ENCODE measurements around the gene TKTL1. TPM values are rescaled to one million over a fixed set of nuclear protein-coding genes. Genes with fewer than 3 reads are reported as not detected.

The TKTL1 gene
- total RNA-seq, 1 donor from 2014 or later: not detected

DNA sequence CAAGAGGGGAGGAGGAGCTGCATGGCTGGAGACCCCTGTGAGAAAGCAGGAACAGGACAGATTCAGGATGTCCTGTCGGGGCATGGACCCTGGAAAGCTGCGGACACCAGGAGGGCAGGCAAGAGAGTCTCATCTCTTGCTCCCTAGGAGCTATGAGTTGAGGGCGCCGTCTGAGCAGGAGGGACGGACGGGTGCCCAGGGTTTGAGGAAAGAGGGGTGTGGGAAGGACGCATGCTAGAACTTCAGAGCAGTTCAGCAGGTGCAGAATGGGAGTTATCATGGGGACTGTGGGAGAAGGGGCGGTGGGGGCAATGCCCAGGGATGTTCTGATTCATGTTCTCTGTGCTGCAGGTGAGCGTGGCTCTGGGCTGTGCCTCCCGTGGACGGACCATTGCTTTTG, 24.8 kb downstream of the TKTL1 start:
- Mint-ChIP-seq H3K4me3 (ENCODE audit: low read depth) (no peak overlapping the region), H3K27me3 (peaks cover 18% of the 10 kb centered on the region), H3K27ac (no peak overlapping the region), H3K4me1 (ENCODE audit: low read depth) (peaks cover 4% of the 10 kb centered on the region), H3K9me3 (ENCODE audit: low read depth) (peaks cover 21% of the 10 kb centered on the region), H3K36me3 (ENCODE audit: insufficient read depth) (no peaks in the 10 kb centered on the region)
- TF ChIP-seq CTCF (IDR thresholded peaks at IDR 0.05; ENCODE audit: unreplicated experiment): no peak
- no peak for DNase-seq (ENCODE audit: low spot score, unreplicated experiment)

GRCh38 chrX:154321152-154321551, 25.6 kb downstream of the TKTL1 start:
- peaks cover 6% of the 10 kb centered on the region for H3K4me1 Mint-ChIP-seq (ENCODE audit: low read depth)
- no peaks in the 10 kb centered on the region for H3K36me3 Mint-ChIP-seq (ENCODE audit: insufficient read depth)
- no peak overlapping the region for H3K4me3 Mint-ChIP-seq (ENCODE audit: low read depth)
- H3K27ac Mint-ChIP-seq: no peak overlapping the region
- peaks cover 21% of the 10 kb centered on the region for H3K9me3 Mint-ChIP-seq (ENCODE audit: low read depth)
- TF ChIP-seq CTCF (IDR thresholded peaks at IDR 0.05; ENCODE audit: unreplicated experiment): no peak
- peaks cover 18% of the 10 kb centered on the region for H3K27me3 Mint-ChIP-seq
- DNase-seq (ENCODE audit: low spot score, unreplicated experiment): no peak

- H3K27ac Mint-ChIP-seq: no peak overlapping the region
- no peak overlapping the region for H3K4me3 Mint-ChIP-seq (ENCODE audit: low read depth)
Measured at GRCh38 chrX:154321594-154321993, 26.0 kb downstream of the TKTL1 start.

GRCh38 chrX:154322890-154323289, 27.3 kb downstream of the TKTL1 start:
- Mint-ChIP-seq H3K4me3 (ENCODE audit: low read depth) (no peak overlapping the region), H3K4me1 (ENCODE audit: low read depth) (peaks cover 6% of the 10 kb centered on the region), H3K27me3 (peaks cover 15% of the 10 kb centered on the region), H3K9me3 (ENCODE audit: low read depth) (peaks cover 15% of the 10 kb centered on the region), H3K36me3 (ENCODE audit: insufficient read depth) (no peaks in the 10 kb centered on the region), H3K27ac (no peak overlapping the region)
- TF ChIP-seq CTCF (IDR thresholded peaks at IDR 0.05; ENCODE audit: unreplicated experiment): no peak
- DNase-seq (ENCODE audit: low spot score, unreplicated experiment): no peak

More at GRCh38 chrX:154321594-154321993, 26.0 kb downstream of the TKTL1 start:
- Mint-ChIP-seq H3K9me3 (ENCODE audit: low read depth) (peaks cover 21% of the 10 kb centered on the region), H3K27me3 (peaks cover 18% of the 10 kb centered on the region), H3K36me3 (ENCODE audit: insufficient read depth) (no peaks in the 10 kb centered on the region), H3K4me1 (ENCODE audit: low read depth) (peaks cover 6% of the 10 kb centered on the region)
- no peak for TF ChIP-seq CTCF (IDR thresholded peaks at IDR 0.05; ENCODE audit: unreplicated experiment)
- no peak for DNase-seq (ENCODE audit: low spot score, unreplicated experiment)

- peaks cover 15% of the 10 kb centered on the region for H3K9me3 Mint-ChIP-seq (ENCODE audit: low read depth)
- peaks cover 6% of the 10 kb centered on the region for H3K4me1 Mint-ChIP-seq (ENCODE audit: low read depth)
- H3K27ac Mint-ChIP-seq: no peak overlapping the region
- H3K36me3 Mint-ChIP-seq (ENCODE audit: insufficient read depth): no peaks in the 10 kb centered on the region
- no peak overlapping the region for H3K4me3 Mint-ChIP-seq (ENCODE audit: low read depth)
- TF ChIP-seq CTCF (IDR thresholded peaks at IDR 0.05; ENCODE audit: unreplicated experiment): no peak
- no peak for DNase-seq (ENCODE audit: low spot score, unreplicated experiment)
- peaks cover 15% of the 10 kb centered on the region for H3K27me3 Mint-ChIP-seq
Measured at GRCh38 chrX:154323537-154323936, 27.9 kb downstream of the TKTL1 start.

Data from progenitor cell of endocrine pancreas (in vitro differentiated cells).